Posterior vena cava (tissue), 2 donors: Measurements from ENCODE around the gene RERE. TPM values are rescaled to one million over a fixed set of nuclear protein-coding genes. Genes with fewer than 3 reads are reported as not detected.
A peak's percentile ranks its signal among the peaks of the same experiment; 100 is the strongest.

Source experiments
- DNase-seq: peaks from one replicate; pipeline ENCODE4 v3.0.0-alpha.2; 2020; ENCODE audit warnings: low spot score
- intact Hi-C, 2 donors: fragments of 100-400 bp; cut with DNase I; formaldehyde crosslinking; loops; one replicate each; pipeline versions ENCODE4 v1.14.1 to v1.14.2; 2022 to 2023
- total RNA-seq, 2 donors: library from RNA; stranded (reverse); fragmentation: NEBNext Ultra II Directional; extraction: Animal tissue kit (Norgen Biotek cat#: 25700); gene quantifications; one replicate each; pipeline ENCODE4 v1.2.1, GENCODE V29; 2021
- donor health status: DM: yes; HTN: yes; CAD: no.
- donor health status: DM: yes; HTN: yes; CAD: no.

The RERE gene
- total RNA-seq, 2 donors from 2014 or later, result 94.9 to 116 TPM

DNA sequence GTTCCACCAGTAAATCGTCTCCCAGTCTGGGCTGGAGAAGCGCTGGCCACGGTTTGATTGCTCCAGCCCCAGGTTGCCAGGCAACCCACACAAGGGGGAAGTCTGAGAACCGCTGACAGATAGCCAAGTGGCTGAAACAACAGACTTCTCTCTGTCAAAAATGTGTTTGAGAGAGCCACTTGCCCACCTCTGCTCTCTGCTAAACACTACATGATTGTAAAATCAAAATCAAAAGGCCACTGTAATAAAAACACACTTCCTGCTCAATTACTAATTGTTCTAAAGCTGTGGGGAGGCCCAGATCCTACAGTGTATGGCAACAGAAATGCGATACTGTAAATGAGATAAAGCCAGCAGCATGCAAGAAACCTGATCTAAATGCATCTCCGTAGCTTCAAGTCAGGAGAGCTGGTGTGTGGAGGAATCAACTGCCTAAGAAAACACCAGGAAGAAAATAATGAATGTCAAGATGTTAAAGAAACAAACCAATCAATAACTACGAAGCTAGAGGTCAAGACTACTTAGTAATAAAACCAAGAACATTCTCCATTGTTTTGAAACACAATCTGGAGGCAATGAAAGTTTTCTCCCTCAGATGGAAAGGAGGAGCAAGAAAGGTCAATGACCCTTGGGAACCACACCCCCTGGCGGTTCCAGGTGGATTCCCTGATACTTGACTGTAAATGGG lies 378.3 kb downstream of the RERE start:
- peak; percentile 94 for DNase-seq
- intact Hi-C loops, result no loop called here

DNA sequence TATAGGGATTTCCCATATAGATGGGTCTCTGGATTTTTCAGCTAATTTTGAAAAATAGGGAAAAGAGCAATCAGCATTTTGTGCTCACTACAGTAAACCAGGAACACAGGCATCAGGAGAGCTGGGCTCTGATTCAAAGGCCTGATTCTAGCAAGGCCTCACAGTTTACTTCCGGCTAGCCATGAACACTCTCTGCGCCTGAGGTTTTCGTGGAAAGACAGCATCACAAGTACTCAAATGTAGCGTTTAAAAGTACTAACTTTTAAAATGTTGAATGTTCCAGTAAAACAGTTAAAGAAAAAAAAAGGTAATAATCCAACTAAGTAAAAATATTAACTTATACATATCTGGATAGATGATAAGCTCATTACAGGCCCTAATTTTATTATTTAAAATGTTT lies 379.0 kb downstream of the RERE start:
- intact Hi-C loops, result no loop called here
- DNase-seq, result no peak

DNA sequence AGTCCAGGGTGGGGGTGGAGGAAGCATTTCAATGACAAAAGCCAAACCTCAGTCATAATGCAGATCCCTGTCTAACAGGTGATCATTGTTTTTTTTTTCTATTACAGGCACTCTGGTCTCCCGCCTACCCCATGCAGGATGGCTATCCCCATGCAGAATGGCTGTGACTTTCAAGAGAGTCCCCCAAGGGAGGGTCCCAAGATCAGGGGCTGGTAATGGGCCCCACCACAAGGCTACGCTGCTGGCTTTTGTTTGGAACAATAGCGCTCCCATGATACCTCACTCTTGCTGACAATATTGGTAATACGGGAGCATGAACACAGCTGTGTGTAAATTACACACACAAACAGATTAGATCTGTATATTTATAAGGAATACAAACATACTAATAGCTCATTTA lies 380.1 kb downstream of the RERE start:
- DNase-seq, result no peak
- intact Hi-C loops, result no loop called here

DNA sequence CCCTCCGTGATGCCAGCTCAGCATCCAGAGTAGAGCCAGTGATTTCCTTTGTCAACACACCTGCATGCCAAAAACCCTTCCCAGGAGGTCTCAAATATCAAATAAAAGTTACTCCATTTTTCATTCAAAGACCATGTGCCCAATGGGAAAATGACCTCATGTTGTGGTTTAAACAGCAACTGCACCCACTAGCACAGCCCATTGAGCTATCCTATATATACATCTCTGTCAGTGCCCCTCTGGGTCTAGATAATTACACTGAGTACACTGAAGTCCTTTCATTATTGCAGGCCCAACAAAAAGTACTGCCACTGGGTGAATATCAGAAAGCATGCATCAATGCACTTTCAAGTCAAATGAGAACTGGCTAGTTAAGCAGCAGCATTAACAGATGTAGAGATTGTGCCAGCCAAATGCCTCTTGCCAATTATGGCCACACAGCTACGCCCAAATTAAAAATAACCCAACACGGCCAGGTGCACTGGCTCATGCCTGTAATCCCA lies 381.8 kb downstream of the RERE start:
- intact Hi-C loops, result no loop called here
- no peak for DNase-seq

DNA sequence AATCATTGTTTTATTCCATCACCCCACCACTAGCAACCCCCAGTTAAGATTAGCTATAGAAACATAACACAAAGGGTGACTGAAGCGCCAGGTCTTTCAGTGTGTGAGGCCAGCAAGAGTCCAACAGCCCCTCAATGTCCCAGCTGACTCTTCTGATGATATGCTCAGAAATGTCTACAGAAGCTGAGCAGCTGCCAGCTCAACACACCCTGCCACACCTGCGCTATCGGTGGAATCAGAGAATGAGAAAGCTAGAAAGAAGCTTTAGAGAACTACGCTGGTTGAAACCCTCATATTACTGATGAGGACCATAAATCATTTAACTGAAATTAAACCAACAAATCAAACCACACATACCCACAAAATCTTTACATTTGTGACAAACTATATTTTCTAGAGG lies 383.3 kb downstream of the RERE start:
- intact Hi-C loops, result no loop called here
- DNase-seq, result no peak

DNA sequence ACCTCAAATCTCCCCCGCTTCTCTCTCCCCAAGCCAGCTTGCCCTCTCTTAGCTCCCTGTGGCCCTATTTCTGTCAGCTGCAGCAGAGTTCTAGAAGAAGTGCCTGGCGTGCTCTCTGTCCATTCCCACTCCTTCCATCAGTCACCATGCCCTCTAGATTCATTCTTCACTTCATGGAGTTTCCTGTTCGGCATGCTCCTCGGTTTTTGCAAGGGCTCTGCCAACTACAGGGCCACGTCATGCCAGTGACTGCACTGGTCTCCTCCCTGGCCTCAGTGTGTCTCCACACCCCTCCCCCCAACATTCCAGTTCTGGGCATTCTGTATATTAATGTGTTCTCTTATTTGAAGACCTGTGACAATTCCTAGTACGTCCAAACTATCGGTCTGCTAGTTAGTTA lies 385.7 kb downstream of the RERE start:
- no peak for DNase-seq
- intact Hi-C loops, result no loop called here

DNA sequence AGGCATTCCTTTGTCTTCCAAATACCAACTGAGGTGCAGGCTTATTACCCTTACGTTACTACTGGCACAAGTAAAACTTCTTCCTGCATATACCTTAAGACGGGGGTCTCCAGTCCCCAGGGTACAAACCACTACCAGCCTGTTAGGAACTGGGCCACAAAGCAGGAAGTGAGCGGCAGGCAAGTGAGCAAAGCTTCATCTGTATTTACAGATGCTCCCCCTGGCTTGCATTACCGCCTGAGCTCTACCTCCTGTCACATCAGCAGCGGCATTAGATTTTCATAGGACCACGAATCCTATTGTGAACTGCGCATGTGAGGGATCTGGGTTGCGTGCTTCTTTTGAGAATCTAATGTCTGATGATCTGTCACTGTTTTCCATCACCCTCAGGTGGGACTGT lies 386.4 kb downstream of the RERE start:
- intact Hi-C loops, result no loop called here
- DNase-seq, result no peak

DNA sequence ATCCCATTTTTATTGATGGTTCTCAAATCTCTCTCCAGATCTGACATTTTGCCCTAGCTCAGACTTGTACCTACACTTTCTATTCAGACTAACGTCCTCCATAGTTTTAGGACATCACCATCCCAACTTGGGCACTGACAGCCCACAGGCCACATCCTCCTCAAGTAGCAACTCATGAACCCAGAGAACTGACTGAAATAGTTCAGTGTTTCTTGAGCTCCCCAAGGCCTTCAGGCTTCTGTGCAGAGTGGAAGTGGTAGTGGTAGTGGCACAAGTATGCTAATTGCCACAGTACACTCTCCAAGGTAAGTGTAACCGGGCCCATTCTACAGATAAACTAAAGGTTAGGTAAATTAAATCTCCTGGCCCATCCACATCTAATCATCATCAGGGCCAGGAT lies 387.0 kb downstream of the RERE start:
- no peak for DNase-seq
- intact Hi-C loops, result no loop called here

DNA sequence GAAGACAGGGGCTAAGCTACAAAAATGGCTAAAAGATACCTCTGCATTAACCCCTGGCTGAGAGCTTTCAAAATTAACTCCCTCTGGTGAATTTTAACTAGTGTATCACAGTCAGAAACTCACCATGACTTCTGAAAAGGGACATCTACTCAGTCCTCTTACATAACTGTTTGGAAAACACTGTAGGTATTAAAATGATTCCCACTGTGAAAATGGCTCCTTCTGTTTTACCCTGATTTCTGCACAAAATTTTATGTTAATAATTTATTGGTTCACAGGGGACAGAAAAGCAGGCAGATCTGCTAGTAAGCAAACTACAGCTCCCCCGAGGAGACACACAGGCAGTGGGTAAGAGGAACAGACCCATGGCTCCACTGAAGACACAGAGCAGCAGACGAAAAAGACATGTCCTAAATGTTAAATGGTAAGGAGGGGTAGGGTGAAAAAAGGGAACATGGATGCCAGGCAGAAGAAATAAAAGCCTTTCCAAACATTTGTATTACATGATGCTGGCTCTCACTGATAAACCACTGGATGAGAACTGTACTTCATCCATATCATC lies 387.8 kb downstream of the RERE start:
- no peak for DNase-seq
- intact Hi-C loops, result no loop called here

DNA sequence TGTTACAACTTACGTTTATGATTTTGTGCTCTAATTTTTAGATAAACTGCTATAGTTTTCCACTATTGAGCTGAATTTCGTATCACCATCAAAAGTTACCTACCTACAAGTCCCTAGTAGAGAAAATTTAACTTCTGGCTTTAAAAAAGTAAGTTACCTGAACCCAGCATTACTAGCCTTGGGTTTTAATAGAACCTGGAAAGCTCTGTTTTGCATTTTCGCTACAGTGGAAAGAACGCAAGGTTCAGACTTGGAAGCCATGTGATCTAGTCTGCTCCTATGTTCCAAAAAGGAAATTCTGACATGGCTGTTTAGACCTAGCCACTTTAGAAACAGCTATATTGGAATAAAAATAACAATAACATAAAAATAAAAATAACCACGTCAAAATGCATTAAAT lies 389.0 kb downstream of the RERE start:
- intact Hi-C loops, result no loop called here

DNA sequence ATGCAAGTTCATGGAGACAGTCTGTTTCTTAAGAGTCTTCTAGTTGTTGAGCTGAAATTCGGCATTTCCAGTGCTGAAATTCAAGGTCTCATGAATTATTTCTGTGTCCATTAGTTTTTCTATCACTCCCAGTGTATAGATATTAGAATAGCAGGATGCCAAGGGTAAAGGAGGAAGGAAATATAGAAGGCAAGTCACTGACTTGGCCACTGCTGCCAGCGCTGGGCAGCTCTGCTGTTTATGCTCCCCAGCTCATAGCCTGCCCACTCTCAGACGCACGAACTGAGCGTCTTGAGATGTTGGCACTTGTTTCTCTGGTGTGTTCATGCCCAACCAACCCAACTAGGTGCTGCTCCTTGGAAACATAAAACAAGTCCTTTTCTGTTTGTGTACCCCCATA lies 389.5 kb downstream of the RERE start:
- intact Hi-C loops, result no loop called here
- DNase-seq, result no peak

More for the DNA sequence above, 389.0 kb downstream of the RERE start:
- no peak for DNase-seq

DNA sequence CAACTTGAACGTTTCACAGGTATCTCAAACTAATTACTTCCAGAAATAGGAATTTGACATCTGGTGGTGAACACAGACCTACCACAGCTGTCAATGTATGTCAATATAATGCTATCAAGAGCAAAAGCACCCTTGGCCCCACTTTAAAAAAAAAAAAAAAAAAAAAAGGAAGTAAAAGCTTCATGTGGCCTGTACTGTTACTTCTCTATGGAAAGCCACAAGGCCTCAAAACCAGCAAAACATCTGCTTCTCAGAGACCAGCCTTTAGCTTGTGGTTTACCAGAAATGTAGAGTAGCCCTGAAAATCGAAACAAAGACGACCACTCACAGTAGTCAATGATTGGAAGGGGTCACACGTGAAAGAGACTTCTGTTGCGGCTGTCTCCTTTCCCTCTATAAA lies 389.9 kb downstream of the RERE start:
- intact Hi-C loops, result no loop called here
- DNase-seq, result no peak

DNA sequence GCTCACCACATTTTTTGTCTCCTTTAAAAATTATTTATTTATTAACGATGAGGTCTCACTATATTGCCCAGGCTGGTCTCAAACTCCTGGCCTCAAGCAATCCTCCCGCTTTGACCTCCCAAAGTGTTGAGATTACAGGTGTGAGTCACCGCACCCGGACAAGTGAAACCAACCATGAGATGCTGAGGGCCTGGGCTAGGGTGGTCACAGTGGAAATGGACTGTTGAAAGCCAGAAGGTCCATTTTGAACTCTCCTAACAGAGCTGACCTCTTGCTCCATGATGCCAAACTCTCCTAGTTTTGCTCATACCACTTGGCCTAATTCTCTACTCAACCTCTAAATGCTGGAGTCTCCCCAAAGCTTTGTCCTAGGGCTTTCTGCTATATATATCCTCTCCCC lies 390.4 kb downstream of the RERE start:
- DNase-seq, result no peak
- intact Hi-C loops, result no loop called here

DNA sequence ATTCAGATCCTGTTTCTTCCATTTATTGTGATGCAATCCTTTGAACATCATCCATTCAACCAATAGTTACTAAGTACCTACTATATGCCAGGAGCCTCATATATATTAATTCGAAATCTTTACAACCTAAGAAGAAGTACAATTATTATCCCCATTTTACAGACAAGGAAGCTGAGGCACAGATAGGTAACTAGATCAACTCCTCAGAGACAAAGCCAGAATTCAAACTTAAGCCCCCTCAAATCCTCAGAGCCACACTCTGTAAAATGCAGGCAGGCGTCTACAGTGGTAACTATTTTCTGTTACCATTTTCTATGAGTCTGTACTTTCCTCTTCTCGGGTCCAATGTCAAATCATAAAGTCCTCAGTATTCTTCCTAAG lies 391.7 kb downstream of the RERE start:
- no peak for DNase-seq
- intact Hi-C loops, result no loop called here

DNA sequence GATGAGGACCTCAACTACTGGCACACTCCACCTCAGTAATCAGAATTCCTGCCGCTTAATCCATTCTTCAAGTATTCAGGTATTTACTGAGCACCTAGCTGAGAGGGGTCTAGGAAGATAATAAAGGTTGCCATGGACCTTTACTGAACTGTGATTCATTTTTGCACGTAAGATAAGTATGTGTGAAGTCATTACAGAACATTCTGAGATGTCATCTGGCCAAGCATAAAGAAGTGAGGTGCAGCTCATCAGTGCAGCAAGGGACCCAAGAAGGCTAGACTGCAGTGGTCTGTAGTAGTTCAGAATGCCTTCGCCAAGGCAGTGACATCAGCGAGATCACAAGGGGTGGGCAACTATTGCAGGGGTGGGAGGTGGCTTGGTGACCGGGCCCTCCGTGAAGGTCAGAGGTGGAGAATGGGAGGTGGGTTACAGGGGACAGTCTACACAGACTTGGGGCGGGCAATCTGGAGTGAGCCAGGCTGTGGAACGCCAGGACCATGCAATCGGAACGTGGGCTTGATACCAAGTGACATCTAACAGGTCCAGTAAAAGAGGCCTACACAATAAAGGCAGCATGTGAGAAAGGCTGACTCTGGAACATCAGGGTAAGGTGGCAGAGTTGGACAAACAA lies 392.2 kb downstream of the RERE start:
- intact Hi-C loops, result no loop called here

DNA sequence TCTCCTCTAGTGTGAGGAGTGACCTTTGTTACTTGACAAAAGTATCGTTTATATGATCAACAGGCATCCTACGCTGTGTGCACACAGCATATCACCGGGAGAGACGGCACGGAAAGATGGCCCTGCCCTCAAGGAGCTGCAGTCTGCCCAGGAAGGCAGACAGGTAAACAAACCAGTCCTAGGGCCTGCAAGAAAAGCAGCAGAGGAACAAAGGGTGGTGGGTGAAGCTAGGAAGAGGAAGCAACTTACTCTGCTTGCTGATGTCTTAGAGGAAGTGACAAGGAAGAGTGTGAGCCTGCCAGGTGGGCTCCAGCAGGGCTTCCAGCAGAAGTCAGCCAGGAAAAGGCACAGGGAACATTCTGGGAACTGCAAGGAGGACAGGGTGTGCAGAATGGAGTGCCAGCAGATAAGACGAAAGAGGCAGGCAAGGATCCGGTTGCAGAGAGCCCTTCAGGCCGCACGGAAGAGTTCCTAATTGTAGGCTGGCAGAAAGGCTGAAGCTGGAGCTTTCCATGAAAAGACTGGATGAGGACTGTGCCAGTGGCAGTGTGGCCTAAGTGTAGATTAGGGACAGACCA lies 392.8 kb downstream of the RERE start:
- no peak for DNase-seq
- intact Hi-C loops, result no loop called here

More for the DNA sequence above, 392.2 kb downstream of the RERE start:
- DNase-seq, result no peak

DNA sequence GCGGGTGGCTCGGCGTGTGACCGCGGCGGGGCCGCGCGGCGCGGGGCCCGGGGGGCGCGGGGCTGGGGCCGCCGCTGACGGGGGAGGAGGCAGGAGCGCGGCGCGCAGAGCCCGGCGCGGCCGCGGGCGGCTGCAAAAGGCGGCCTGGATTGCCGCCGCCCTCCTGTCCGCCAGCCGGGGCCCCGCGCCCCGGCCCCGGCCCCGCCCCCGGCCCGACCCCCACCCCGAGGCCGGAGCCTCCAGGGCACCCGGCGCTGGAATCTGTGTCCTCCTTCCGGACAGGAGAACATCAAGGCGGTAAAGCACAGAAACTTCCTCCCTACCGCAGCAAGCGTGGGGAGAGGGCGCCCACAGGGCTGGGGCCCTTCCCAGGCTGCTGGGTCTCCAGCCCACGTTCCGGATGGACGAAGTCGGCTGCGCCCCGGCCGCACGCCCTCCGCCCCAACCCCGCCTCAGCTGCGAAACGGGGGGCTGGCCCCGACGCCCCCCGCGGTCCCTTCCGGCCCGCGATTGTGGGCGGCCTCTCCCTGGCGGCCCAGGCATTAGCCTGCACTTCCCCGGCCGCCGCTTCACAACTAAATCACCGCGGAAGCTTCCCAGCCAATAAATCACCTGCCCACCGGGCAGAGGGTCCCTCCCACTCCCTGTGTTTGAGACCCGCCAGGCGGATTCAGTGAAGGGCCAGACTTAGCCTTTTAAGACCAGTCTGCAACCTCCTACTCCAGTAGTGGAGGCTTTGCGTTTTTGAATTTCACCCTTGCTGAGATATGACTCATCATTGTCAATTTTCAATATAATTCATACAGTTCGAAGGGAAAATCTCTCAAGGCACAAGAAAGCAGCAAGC lies 393.5 kb downstream of the RERE start:
- intact Hi-C loops, result no loop called here
- peak; percentile 84 for DNase-seq

DNA sequence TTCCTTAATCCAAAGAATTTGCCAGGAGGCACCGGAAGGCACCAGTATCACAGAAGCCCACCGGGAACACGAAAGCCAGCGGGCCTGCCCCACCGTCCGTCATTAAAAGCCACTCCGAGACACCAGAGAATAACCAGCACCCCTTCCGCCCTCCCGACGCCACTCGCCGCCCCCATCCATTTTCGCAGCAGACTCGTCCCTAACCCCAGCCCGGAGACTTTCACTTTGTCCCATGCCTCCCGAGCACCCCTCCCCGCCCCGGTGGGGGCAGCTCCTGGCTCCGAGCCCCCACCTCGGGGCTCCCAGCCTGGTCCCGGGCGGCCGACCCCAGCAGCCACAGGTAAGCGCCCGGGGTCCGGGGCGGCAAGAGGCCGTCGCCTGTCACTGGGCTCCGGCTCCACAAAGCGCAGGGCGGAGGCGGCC lies 394.2 kb downstream of the RERE start:
- no peak for DNase-seq
- intact Hi-C loops, result no loop called here

DNA sequence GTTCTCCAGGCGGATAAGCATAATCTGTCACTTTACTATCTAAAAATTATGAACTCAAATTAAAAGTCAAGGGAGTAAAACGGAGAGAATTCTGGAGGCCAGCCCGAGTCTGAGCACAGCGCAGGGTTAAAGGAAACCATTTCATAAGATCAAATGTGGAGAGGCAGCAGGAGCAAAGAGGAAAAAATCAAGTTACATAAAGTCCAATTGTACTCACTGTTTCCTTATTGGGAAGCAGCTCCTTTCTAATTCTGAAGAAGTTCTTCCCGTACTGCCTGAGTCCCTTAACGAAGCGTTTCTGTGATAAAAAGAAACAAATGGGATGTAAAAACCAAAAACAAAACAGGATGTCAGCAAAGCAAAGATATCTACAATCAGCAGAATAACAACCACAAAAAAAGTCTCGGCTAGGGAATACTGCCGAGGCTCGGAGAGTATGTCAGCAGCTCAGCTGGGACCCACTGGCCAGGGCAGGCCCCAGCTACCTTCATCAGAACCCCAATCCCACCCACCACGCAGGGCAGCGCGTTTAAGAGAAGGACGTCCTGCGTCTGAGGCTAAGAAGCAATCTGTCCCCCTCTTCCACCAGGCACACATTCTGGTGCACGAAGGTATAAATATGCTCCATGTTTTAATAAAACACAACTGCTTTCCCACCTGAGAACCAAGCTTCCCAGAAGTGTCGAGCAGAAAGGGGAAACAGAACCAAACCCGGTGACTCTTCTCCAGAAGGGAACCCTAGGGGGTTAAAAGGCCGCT lies 394.8 kb downstream of the RERE start:
- no peak for DNase-seq
- intact Hi-C loops, result loop anchor here in 1 of 2 donors (1.0 kb wide), 1 partner anchor 42 kb away; no protein-coding TSS in a partner anchor
